Measurements from ENCODE around the gene ELOVL2.

ELOVL2 gene

DNA sequence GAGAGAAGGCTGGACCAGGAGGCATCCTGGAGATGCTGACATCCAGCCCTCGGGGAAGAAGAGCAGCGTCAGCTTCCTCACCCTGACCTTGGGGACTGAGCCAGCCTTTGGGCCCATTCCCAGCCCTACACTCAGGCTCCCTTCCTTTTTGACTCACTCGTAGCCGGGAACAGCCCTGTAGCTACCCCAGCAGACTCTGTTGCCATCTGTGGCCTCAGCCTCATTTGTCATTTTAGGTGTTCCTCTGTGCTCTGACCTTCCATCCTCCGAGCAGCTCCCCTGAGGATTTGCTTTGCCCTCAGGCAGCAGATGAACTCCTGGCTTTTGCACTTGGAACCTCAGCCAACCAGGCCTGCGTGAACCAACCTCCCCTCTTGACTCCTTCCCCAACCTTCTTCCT lies 67.5 kb downstream of the ELOVL2 start:
- no peak for DNase-seq

DNA sequence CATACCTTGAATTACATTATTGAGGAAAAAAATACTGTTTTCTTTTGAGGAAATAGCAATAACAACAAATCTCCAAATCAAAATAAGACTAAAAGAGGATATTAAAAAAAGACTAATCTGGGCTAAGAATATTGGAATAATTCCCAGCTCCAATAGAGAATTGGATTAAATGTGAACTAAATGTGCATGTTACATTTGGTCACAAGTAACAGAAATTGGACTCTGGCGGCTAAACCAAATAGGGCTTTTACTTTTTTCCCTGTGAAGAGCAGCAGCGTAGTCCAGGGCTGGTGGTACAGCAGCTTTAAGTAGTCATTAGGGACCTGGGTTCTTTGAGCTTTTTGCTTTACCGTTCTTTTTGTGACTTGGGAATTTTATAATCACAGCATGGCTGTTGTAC lies 71.9 kb downstream of the ELOVL2 start:
- no peak for DNase-seq

DNA sequence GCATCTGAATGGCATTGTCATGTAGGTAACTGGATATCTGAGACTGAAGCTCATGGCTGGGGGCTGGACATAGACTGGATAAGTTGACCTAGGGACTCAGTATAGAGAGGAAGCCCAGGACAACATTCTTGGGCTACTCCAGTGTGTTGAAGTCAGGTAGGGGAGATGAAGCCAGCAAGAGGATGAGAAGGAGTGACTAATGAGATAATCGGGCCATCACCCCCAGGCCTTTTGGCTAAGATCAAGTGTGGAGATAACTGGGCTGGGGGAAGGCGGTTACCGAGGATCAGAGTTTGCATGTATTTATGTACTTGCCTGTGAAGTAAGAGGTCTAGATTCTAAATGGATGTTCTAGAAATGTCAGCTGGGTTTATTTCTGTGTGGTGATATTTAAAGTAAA lies 73.4 kb downstream of the ELOVL2 start:
- no peak for DNase-seq

DNA sequence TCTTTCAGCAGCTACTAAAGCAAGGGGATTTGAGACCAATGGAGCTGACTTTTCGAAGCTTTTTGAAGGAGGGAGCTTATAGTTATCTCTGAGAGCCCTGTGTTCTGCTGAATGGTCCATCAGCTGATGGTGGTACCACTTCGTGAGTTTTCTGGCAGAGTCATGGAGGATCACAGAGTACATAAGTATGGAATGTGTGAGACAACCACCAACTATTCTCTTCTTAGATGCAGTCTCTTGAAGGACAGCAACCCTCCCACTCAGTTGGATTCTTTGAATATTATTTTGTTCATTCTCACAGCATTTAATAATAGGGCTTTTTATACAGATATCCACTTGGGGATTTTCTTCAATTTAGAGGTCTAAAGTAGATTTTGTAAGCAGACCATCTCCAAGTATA lies 75.3 kb downstream of the ELOVL2 start:
- no peak for DNase-seq

DNA sequence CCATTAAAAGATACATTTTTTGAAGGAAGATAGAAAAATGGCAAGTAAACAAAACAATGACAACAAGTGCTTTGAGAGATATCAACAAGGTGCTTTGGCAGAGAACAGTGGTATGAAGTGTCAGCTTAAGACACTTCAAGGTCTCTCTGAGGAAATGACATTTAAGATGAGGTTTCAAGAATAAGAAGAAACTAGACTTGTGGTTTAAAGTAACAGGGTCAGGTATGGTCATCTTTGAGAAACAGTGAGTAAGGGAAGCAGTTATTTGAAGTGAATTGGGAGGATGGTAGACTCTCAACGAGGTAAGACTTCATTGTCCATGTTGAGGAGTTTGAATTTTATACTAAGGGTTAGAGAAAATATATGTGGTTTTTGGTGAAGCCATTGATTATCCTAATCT lies 79.4 kb downstream of the ELOVL2 start:
- no peak for DNase-seq

DNA sequence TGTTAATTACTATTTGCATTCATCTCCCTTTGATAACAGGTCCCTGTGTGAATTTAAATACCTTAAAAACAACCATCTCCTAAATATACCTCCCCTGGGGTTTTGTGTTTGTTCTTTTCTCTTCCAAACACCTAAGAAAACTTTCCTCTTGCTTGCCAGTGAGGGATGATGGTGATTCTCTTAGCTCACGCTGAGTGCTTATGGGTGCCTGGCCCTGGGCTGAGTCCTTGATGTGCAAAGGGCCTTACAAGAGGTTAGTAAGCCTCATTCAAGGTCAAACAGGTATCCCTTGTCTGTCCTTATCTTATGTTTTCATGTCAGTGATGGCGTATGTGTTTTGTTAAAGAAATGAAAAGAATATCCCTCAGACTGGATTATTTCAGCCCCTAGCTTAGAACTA lies 81.0 kb downstream of the ELOVL2 start:
- DNase-seq = no peak

DNA sequence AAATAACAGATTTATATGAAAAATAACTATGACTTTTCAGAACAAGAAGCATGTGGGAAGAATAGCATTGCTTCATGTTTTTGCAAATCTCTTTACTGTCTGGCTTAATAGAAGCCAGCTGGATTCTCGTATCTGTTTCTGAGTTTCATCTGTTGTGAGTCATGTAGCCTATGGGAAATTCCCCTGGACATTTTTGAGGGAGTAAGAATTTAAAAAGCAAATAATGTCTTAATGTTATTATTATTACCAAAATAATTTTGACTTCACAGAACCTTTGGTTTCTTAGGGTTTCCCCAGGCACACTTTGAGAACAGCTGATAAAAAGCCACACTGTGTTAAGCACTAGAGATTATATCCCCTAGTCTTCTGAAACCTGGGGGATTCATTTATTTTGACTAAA lies 81.4 kb downstream of the ELOVL2 start:
- no peak for DNase-seq

DNA sequence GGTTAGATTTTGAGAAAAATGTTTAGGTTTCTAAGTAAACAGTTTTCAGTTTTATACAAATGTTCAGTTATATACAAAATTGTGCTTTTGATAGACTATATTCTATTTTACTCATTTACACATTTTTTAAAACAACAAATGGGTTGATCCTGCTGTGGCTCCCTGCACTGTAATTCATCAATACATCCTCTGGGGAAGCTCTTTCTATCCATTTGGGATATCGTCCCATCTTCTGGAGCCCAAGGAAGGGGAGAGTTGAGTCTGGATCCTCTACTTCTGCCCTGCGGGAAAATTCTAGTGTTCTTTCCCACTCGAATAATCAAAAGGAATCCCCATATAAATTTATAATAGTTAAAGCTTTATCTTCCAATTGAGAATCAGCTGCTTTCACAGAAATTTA lies 82.3 kb downstream of the ELOVL2 start:
- no peak for DNase-seq

DNA sequence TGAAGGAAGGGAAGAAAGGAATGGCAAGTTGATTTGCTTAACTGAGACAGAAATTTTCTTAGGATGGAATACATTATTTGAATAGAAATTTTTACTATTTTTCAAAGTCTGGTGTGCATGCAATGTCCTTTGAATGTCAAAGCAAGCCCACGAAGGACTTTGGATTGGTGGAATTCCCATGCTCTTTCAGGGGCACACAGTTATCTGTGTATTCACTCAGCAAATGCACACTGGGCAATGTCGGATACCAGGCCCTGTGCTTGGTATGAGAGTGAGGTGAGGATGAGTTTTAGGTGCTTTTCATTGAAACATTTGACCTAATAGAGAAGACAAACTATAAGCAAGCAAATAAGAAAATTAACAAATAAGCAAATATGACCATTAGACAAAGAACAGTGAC lies 83.9 kb downstream of the ELOVL2 start:
- DNase-seq = no peak

DNA sequence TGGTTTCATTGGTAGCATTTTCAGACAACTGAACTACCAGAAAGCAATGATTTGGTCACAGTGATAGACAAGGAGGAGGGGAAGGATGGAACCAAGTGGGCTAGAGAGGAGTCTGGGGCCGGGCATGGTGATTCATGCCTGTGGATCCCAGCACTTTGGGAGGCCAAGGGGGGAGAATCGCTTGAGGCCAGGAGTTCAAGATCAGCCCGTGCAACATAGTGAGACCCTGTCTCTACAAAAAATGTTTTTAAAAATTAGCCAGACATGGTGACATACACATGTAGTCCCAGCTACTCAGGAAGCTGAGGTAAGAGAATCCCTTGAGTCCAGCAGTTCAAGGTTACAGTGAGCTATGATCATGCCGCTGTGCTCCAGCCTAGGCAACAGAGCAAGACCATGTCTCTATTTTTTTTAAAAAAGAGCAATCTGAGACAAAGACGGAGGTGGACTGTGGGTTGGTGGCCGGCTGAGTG lies 86.7 kb downstream of the ELOVL2 start:
- DNase-seq = no peak

DNA sequence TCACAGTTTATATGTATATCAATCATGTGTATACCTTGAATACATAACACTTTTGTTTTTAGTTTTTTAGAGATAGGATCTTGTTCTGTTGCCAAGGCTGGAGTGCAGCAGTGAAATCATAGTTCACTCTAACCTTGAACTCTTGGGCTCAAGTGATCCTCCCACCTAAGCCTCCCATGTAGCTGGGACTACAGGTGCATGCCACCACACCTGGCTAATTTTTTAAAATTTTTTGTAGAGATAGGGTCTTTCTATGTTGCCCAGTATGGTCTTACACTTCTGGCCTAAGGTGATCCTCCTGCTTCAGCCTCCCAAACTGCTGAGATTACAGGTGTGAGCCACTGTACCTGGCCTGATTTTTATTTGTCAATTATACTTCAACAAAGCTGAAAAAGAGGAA lies 87.3 kb downstream of the ELOVL2 start:
- DNase-seq = no peak

DNA sequence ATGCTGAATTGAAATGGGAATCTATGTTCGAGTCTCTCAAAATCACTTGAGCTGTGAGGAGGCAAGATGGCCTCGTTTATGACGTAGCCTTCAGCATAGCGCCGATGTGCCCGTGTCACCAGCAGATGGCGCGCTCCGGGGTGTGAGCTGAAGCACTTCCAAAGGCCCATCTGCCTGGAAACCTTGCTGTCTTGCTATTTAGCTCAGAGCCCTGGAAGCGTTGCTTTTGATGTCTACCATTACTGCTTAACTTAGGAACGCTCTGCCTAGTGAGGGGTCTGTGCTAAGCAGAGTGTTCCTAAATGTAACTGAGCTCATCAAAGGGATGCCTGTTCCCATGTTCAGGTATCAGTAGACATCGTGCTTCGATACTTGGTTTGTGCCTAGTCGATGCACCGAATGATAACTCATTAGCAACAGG lies 89.5 kb downstream of the ELOVL2 start:
- DNase-seq = peak; percentile 72

DNA sequence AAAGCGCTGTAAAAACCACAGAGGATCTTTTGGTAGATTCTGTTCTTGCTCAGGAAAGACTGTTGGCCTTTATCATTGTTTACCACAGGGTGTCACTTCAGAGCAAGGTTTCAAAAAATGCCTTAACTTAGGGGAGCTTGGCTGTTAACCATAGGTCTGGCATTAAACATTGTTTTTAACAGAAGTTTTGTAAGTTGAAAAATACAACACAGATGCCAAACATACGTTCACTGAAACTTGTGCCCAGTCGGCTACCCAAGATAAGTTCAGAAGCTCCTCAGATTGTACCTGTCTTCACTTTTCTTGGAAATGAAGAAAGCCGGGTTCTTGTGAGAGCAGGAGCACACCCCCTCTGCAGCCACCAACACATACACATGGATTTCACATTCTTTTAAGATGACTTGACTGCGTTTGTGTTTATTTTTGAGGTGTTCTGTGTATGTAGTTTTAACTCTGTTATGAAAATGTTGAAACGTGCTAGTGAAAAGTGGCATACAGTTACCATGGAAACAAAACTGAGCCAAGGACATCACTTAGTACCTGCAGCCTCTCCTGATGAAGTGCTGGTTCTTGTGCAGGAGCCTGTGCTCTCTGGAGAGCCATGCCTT lies 92.3 kb downstream of the ELOVL2 start:
- peak; percentile 38 for DNase-seq

DNA sequence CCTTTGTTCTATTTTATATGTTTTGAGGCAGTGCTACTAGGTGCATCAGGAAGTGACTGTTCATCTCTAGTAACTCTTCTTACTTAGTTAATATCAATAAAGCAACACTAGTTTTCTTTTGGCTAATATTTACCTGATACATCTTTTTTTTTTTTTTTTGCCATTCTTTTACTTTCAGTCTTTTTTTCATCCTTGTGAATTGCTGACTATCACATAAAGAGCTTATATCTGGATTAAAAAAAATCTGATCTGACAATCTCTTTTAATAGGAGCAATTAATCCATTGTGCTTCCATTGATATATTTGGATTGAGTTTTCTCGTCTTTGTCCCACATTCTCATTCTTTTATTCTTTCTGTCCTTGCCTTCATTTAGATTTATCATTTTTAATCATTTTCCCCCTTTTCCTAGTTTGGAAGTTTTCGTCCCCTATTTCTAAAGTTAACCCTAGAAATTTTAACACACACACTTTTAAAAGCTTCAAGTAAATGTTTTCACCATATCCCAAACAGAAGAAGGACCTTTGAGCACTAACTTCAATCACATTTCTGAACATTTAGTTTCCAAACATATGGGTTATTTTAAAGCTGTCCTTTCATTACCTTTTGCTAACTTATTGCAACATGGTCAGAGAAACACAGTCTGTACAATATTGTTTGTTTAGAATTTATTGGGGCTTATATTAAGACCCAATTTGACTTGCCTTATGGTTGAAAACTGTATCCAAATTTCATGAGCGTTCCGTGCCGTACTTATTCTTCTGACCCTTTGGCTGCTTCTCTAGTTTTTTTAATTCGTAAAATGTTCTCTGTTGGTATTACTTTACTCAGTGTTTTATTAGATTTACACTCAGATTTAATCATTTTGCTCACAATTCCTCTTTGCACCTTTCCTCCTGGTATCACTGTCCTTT lies 94.3 kb downstream of the ELOVL2 start:
- no peak for DNase-seq

DNA sequence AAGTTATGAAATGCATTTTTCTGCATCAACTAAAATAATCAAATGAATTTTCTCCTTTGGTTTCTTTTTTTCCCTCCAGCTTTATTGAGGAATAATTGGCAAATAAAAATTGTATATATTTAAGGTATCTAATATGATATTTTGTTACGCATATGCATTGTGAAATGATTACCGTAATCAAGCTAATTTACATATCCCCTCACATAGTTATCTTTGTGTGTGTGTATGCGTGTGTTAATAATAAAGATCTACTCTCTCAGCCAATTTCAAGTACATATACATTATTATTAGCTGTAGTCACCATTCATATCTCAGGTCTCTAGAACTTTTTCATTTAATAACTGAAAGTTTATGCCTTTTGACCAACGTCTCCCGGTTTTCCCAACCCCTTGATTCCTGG lies 96.1 kb downstream of the ELOVL2 start:
- no peak for DNase-seq

DNA sequence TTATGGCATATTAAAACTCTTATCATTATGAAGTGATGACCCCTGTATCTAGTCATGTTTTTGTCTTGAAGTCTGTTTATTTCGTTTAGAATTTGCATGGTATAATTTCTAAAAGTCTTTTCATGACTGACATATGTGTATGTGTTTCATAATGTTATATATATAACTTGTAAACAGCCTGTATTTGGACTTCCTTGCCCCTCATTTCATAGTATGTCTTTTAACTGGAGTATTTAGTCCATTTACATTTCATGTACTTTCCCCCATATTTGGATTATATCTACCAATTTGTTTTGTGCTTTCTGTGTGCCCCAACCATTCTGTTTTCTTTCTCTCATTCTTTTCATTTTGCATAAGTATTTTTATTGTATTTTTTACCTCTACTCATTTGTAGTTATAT lies 98.3 kb downstream of the ELOVL2 start:
- DNase-seq = no peak

DNA sequence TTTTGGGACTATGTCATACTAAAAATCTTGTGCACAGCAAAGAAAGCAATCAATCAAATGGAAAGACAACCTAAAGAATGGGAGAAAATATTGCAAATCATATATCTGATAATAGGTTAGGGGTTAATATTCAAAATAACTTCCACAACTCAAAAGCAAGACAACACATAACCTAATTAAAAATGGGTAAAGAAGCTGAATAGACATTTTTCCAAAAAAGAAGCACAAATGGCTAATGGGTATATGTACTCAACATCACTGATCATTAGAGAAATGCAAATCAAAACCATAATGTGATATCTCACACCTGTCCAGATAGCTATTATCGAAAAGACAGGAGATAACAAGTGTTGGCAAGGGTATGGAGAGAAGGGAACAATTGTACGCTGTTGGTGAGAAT lies 104.3 kb downstream of the ELOVL2 start:
- no peak for DNase-seq

DNA sequence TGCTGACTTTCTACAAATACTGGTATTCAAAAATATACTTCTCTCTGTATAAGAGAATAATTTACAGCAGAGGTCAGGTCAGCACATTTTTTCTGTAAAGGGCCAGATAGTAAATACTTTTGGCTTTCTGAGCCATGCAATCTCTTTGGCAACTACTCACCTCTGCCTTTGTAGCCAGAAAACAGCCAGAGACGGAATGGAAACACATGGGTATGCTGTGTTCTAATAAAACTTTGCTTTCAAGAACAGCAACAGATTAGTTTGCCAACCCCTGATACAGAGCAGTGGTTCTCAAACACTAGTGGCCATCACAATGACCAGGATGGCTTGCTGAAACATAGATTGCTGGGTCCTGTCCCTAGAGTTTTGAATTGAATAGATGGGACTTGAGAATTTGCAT lies 111.0 kb downstream of the ELOVL2 start:
- DNase-seq = no peak

Measured in NCI-H1694 treated with DMSO at 0.1 percent for 48 hours (cell line).